ENCODE measurements around the gene CLEC11A.

CLEC11A gene

DNA sequence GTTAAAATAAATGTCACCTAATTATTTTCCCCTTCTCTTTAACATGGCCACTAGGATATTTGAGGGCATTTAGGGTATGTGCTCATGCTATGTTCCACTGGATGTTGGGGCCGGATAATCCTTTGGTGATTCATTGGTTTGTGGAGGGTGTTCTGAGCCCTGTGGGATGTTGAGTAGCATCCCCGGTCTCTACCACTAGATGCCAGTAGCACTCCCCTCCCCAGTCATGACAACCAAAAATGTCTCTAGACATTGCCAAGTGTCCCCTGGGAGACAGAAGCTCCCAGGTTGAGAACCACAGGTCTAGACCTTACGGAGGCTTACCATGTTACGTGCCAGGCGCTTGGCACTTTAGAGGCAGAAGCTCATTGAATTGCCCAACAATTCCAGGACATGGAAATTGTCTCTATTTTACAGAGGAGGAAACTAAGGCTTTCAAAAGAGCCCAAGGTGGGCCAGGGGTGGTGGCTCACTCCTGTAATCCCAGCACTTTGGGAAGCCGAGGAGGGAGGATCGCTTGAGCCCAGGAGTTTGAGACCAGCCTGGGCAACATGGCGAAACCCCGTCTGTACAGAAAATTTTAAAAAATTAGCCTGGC, 17.6 kb upstream of the CLEC11A start:
- DNase-seq (ENCODE audit: low read depth in 2 of 2) = peak; percentile 73 to 78

DNA sequence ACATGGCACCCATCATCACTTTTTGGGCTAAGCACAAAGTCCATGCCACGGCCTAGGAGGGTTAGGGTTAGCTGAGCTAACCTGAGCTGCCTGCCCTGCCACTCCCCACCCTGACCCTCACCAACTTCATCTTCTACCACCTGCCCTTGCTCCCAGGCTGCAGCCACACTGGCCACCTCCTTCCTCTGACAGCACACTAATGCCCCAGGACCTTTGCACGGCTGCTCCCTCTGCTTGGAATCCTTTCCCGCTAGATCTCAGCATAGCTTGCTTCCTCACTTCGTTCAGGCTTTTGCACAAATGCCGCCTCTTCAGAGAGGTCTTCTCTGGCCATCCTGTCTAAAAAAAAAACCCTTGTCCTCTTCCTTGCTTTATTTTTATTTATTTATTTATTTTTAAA, 16.8 kb upstream of the CLEC11A start:
- TF ChIP-seq, protein P1, sequence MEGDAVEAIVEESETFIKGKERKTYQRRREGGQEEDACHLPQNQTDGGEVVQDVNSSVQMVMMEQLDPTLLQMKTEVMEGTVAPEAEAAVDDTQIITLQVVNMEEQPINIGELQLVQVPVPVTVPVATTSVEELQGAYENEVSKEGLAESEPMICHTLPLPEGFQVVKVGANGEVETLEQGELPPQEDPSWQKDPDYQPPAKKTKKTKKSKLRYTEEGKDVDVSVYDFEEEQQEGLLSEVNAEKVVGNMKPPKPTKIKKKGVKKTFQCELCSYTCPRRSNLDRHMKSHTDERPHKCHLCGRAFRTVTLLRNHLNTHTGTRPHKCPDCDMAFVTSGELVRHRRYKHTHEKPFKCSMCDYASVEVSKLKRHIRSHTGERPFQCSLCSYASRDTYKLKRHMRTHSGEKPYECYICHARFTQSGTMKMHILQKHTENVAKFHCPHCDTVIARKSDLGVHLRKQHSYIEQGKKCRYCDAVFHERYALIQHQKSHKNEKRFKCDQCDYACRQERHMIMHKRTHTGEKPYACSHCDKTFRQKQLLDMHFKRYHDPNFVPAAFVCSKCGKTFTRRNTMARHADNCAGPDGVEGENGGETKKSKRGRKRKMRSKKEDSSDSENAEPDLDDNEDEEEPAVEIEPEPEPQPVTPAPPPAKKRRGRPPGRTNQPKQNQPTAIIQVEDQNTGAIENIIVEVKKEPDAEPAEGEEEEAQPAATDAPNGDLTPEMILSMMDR (IDR thresholded peaks at IDR 0.05; ENCODE audit: low read depth, low read length) = no peak
- no peak for DNase-seq (ENCODE audit: low read depth in 2 of 2)
- H3K4me3 ChIP-seq (replicated peaks in 1 of 2; ENCODE audit: low read depth in 2 of 2, low read length in 2 of 2) = no peak overlapping the region

More for the DNA sequence above, 17.6 kb upstream of the CLEC11A start:
- TF ChIP-seq, protein P1 (IDR thresholded peaks at IDR 0.05; ENCODE audit: low read depth, low read length) = peak; percentile 89
- H3K4me3 ChIP-seq (replicated peaks in 1 of 2; ENCODE audit: low read depth in 2 of 2, low read length in 2 of 2) = no peak overlapping the region

DNA sequence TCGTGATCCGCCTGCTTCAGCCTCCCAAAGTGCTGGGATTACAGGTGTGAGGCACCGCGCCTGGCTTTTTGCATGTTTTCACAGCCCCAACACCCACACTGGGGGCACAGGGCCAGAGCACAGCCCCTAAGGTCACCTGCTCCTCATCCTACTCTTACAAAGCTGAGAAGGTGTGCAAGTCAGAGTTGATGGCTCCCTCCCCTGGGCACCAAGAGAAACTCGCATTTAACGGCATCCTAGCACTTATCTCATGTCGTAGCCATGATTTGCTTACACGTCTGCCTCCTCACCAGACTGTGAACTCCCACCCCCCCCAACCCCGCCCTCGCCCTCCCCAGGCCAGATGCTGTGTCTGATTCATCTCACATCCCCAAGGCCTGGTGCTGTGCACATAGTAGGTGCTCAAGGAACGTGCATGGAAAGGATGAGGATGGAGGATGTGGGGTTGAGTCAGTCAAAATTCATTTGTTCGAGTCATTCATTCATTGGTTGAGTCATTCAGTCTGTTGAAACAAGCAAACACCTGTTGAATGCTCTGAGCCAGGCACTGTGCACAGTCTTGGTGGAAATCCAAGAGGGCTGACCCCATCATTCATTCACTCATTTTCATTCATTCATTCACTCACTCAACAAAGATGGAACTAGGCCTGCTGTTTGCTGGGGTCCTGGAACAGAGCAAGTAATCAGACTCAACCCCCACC, 14.8 kb upstream of the CLEC11A start:
- peak in 1 of 2 donors; percentile 11 for DNase-seq (ENCODE audit: low read depth in 2 of 2)
- TF ChIP-seq, protein P1 (IDR thresholded peaks at IDR 0.05; ENCODE audit: low read depth, low read length) = no peak
- H3K4me3 ChIP-seq (replicated peaks in 1 of 2; ENCODE audit: low read depth in 2 of 2, low read length in 2 of 2) = no peak overlapping the region

DNA sequence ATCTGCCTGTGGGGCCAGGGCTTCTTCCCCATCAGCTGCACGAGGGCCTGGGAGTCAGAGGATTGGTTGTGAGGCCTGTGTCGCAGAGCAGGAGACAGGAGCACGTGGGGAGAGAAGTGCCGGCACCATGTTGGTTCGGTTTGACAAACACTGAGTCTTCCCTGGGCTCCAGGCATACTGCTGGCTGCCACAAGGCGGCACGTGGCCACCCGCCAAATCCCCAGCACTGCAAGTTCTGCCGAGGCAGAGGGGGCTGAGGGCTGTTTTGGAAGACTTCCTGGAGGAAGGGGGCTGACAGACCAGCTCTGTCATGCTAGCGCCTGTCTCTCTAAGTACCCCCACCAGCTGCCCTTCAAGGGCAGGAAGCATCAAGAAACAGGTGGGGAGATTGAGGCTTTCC, 13.1 kb upstream of the CLEC11A start:
- H3K4me3 ChIP-seq (replicated peaks in 1 of 2; ENCODE audit: low read depth in 2 of 2, low read length in 2 of 2) = no peak overlapping the region
- DNase-seq (ENCODE audit: low read depth in 2 of 2) = no peak
- TF ChIP-seq, protein P1 (IDR thresholded peaks at IDR 0.05; ENCODE audit: low read depth, low read length) = no peak

DNA sequence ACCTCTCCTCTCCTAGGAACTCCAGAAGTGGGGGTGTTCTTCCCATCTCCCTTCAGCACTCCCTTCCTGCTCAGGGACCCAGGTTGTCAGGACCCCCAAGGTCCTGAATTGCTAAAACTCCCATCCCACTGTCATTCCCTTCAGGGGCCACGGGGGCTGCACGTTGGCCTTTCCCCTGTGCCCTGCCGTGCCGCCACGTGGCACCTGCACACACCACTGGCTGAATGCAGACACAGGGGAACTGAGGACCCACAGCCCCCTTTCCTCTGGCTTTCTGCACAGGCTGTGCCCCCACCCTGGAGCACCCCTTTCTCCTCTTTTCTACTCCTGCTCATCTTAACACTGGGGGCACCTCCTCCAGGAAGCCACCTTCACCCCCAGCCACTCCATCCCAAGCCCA, 12.6 kb upstream of the CLEC11A start:
- no peak for DNase-seq (ENCODE audit: low read depth in 2 of 2)
- no peak overlapping the region for H3K4me3 ChIP-seq (replicated peaks in 1 of 2; ENCODE audit: low read depth in 2 of 2, low read length in 2 of 2)
- TF ChIP-seq, protein P1 (IDR thresholded peaks at IDR 0.05; ENCODE audit: low read depth, low read length) = no peak

DNA sequence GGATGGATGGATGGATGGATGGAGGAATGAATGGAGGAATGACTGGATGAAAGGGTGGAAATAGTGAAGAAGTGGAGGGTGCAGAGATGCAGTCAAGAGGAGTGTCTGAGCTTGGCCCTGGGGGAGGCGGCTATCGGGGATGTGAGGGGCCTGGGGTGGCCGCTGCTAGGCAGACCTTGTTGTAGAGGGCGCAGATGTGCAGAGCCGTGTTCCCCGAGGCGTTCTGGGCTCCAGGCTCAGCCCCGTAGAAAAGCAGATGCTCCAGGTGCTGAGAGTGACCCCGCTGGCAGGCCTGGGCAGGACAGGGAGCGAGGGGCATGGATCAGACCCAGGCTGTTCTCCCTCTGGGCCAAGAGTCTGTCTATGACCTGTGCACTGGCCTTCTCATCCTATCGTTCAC, 12.0 kb upstream of the CLEC11A start:
- TF ChIP-seq, protein P1 (IDR thresholded peaks at IDR 0.05; ENCODE audit: low read depth, low read length) = no peak
- H3K4me3 ChIP-seq (replicated peaks in 1 of 2; ENCODE audit: low read depth in 2 of 2, low read length in 2 of 2) = no peak overlapping the region
- DNase-seq (ENCODE audit: low read depth in 2 of 2) = no peak
